K562 (cell line): ENCODE data around the gene OPCML. TPM values are rescaled to one million over a fixed set of nuclear protein-coding genes. Genes with fewer than 3 reads are reported as not detected.

Source experiments
- ATAC-seq: fragments of 200-7000 bp; cut with Tn5 transposase; 3 replicates; pipeline ENCODE4 v1.9.1; 2020; ENCODE audit warnings: moderate library complexity
- BruUV-seq: library from RNA; stranded (reverse); fragments of 400-500 nt; replicated peaks from 2 replicates; lab custom pipeline; 2021; lab: Mats Ljungman, UMichigan
- CTCF ChIA-PET: fragments of 300-600 bp; formaldehyde crosslinking; extraction: SDS; loops from one replicate; lab custom pipeline; 2021; ENCODE audit warnings: low intra/inter-chr PET ratio; lab: Yijun Ruan, JAX
- POLR2A ChIA-PET: fragments of 300-600, 350-650 bp; sonication (Branson Sonifier 250); formaldehyde crosslinking; extraction: SDS; loops from one replicate; lab custom pipeline; 2021; ENCODE audit warnings: antibody characterized with exemption, inconsistent platforms; lab: Yijun Ruan, JAX
- DNase-seq, 4 experiments: peaks; one replicate each; pipeline versions ENCODE4 v3.0.0 to v3.0.0-alpha.2; 2011 to 2018; ENCODE audit warnings: low spot score in 3 of 4, mixed read lengths in 3 of 4; ENCODE audit errors: extremely low read depth in 1 of 4
- FAIRE-seq: peaks from 2 replicates; lab custom pipeline; 2011; peaks lifted over from hg19 to GRCh38; lab: Jason Lieb, UNC
- H2AFZ ChIP-seq: 2 replicates; pipeline ENCODE4 v1.6.0; 2011; ENCODE audit warnings: low read depth, low read length, control low read depth, inconsistent platforms
- H3K27ac ChIP-seq: fragments of 200-600 bp; 3 replicates; pipeline ENCODE4 v1.8.0; 2011; ENCODE audit warnings: low read depth, mild to moderate bottlenecking, control low read depth, inconsistent platforms, low read length, moderate library complexity, mixed read lengths; ENCODE audit errors: extremely low read depth
- H3K27me3 ChIP-seq, 2 experiments: fragments of 300-600 bp in 1 of 2; 2 replicates in 1 of 2; 3 replicates in 1 of 2; pipeline versions ENCODE4 v1.6.0 to v1.8.0; 2011; ENCODE audit warnings: inconsistent platforms in 2 of 2, low read length in 2 of 2, mild to moderate bottlenecking in 1 of 2, mixed read lengths in 1 of 2, moderate library complexity in 1 of 2; ENCODE audit not compliant: control insufficient read depth in 2 of 2, insufficient read depth in 2 of 2
- H3K36me3 ChIP-seq: fragments of 300-600 bp; 3 replicates; pipeline ENCODE4 v1.8.0; 2011; ENCODE audit warnings: mild to moderate bottlenecking, low read length, inconsistent platforms; ENCODE audit not compliant: control insufficient read depth, insufficient read depth
- H3K4me1 ChIP-seq, 2 experiments: fragments of 200-600 bp in 1 of 2; replicated peaks in 1 of 2; 2 replicates in 1 of 2; 3 replicates in 1 of 2; pipeline versions ENCODE4 v1.5.1 to v1.8.0; 2011; ENCODE audit warnings: inconsistent platforms in 2 of 2, low read length in 2 of 2, mild to moderate bottlenecking in 1 of 2, mixed read lengths in 1 of 2, moderate library complexity in 1 of 2; ENCODE audit not compliant: control insufficient read depth in 2 of 2, insufficient read depth in 2 of 2
- H3K4me2 ChIP-seq: 2 replicates; pipeline ENCODE4 v1.6.1; 2011; ENCODE audit warnings: low read length, control low read depth, inconsistent platforms, mixed read lengths; ENCODE audit not compliant: insufficient read depth
- H3K4me3 ChIP-seq: fragments of 200-600 bp; sonication (generic), shearing (Covaris generic); 2 replicates; pipeline ENCODE4 v1.5.1; 2016; ENCODE audit warnings: control low read depth, inconsistent platforms
- H3K79me2 ChIP-seq: fragments of 200-600 bp; 3 replicates; pipeline ENCODE4 v1.8.0; 2011; ENCODE audit warnings: low read length, inconsistent platforms; ENCODE audit not compliant: control insufficient read depth, insufficient read depth
- H3K9ac ChIP-seq, 2 experiments: 2 replicates each; pipeline versions ENCODE4 v1.6.0 to v1.6.1; 2011; ENCODE audit warnings: low read depth in 2 of 2, low read length in 2 of 2, control low read depth in 1 of 2, inconsistent platforms in 1 of 2, mild to moderate bottlenecking in 1 of 2, mixed read lengths in 1 of 2; ENCODE audit not compliant: insufficient read depth in 1 of 2
- H3K9me1 ChIP-seq: one replicate; pipeline ENCODE4 v1.6.0; 2011; ENCODE audit warnings: inconsistent platforms, mild to moderate bottlenecking, low read length, moderate library complexity; ENCODE audit not compliant: control insufficient read depth, insufficient read depth
- H3K9me3 ChIP-seq: replicated peaks from 2 replicates; pipeline ENCODE4 v1.5.1; 2011; ENCODE audit warnings: low read depth, low read length, inconsistent platforms; ENCODE audit not compliant: control insufficient read depth, insufficient read depth
- H4K20me1 ChIP-seq: replicated peaks from 2 replicates; pipeline ENCODE4 v1.6.1; 2011; ENCODE audit warnings: low read length, inconsistent platforms, mixed read lengths; ENCODE audit not compliant: control insufficient read depth, insufficient read depth
- FIP1L1 ChIP-seq: fragments of 200-400 bp; formaldehyde crosslinking; IDR thresholded peaks from 2 replicates; pipeline ENCODE4 v1.6.1; 2018; ENCODE audit warnings: mild to moderate bottlenecking, low read depth, low read length; ENCODE audit not compliant: poor library complexity, severe bottlenecking
- HNRNPLL ChIP-seq: fragments of 200-400 bp; formaldehyde crosslinking; IDR thresholded peaks from 2 replicates; pipeline ENCODE4 v1.6.1; 2017; ENCODE audit warnings: low read length, low read depth, mild to moderate bottlenecking; ENCODE audit not compliant: poor library complexity, severe bottlenecking
- KDM4B ChIP-seq, 2 experiments: fragments of 450-650 bp in 1 of 2; sonication (generic) in 1 of 2; IDR thresholded peaks; 2 replicates each; pipeline ENCODE4 v1.6.1; 2016 to 2017; ENCODE audit warnings: borderline replicate concordance in 2 of 2, antibody characterized with exemption in 1 of 2, low read depth in 1 of 2, mild to moderate bottlenecking in 1 of 2
- MAFG ChIP-seq: fragments of 450-650 bp; conservative IDR thresholded peaks from 2 replicates; pipeline ENCODE4 v1.6.1; 2016; ENCODE audit warnings: missing genetic modification characterization, missing compliant biosample characterization
- MBD2 ChIP-seq: sonication (generic); IDR thresholded peaks from 2 replicates; pipeline ENCODE4 v1.6.1; 2016; ENCODE audit warnings: low read depth, borderline replicate concordance
- MEIS2 ChIP-seq: fragments of 450-650 bp; IDR thresholded peaks from 2 replicates; pipeline ENCODE4 v1.6.1; 2014; ENCODE audit warnings: mild to moderate bottlenecking; ENCODE audit not compliant: partially characterized antibody
- NR4A1 ChIP-seq, 2 experiments: fragments of 250-450 bp in 1 of 2; fragments of 450-650 bp in 1 of 2; sonication (Bioruptor Pico) in 1 of 2; IDR thresholded peaks; 2 replicates each; pipeline versions ENCODE4 v1.4.0 to v1.6.1; 2016 to 2020; ENCODE audit warnings: mild to moderate bottlenecking in 2 of 2, missing compliant biosample characterization in 1 of 2, missing genetic modification characterization in 1 of 2, moderate library complexity in 1 of 2
- PHF21A ChIP-seq: fragments of 450-650 bp; IDR thresholded peaks from 2 replicates; pipeline ENCODE4 v1.6.1; 2017; ENCODE audit warnings: low read depth, borderline replicate concordance
- POLR2AphosphoS2 ChIP-seq: IDR thresholded peaks from 2 replicates; pipeline ENCODE4 v1.6.1; 2012; ENCODE audit warnings: low read length, improper control_type of control experiment
- SIN3A ChIP-seq, 2 experiments: fragments of 150-350 bp in 1 of 2; IDR thresholded peaks; 2 replicates each; pipeline ENCODE4 v1.6.1; 2011 to 2016; ENCODE audit warnings: borderline replicate concordance in 2 of 2, low read depth in 2 of 2, low read length in 2 of 2, mild to moderate bottlenecking in 2 of 2, moderate library complexity in 2 of 2; ENCODE audit not compliant: control insufficient read depth in 1 of 2
- SRF ChIP-seq, 2 experiments: fragments of 250-450, 450-650 bp in 1 of 2; sonication (Bioruptor Pico) in 1 of 2; sonication (generic) in 1 of 2; formaldehyde crosslinking; IDR thresholded peaks; 2 replicates each; pipeline versions ENCODE4 v1.5.0 to v1.5.1; 2020 to 2022; ENCODE audit warnings: mild to moderate bottlenecking in 1 of 2, missing genetic modification reagents in 1 of 2
- ZNF436 ChIP-seq: fragments of 250-450, 450-650 bp; sonication (Bioruptor Pico); formaldehyde crosslinking; IDR thresholded peaks from 2 replicates; pipeline ENCODE4 v1.7.0; 2020; ENCODE audit warnings: mild to moderate bottlenecking
- WGBS: fragments of 100-300 bp; shearing (Covaris generic); methylation state at CpG from one replicate; pipeline ENCODE4 v1.1.6; 2016; ENCODE audit warnings: low coverage, mixed read lengths; ENCODE audit not compliant: insufficient coverage; ENCODE audit errors: missing lambda C conversion rate; 5-methylcytosine and 5-hydroxymethylcytosine counted together
- in situ Hi-C: fragments of 300-500 bp; cut with MboI; formaldehyde crosslinking; loops from 4 replicates; pipeline ENCODE4 v1.15.0; 2018; ENCODE audit warnings: inconsistent platforms, mixed read lengths
- intact Hi-C: fragments of 100-400 bp; cut with micrococcal nuclease; formaldehyde crosslinking; loops from 2 replicates; pipeline ENCODE4 v1.14.2; 2022
- polyA plus RNA-seq, 8 experiments: library from polyadenylated mRNA; depleted of rRNA in 4 of 8; stranded (reverse) in 5 of 8; unstranded in 3 of 8; fragments of >200 nt; fragmentation: Nextera tagmentation in 2 of 8; fragmentation: Illumina TruSeq in 1 of 8; extraction: Ambion mirVana in 2 of 8; extraction: Trizol in 1 of 8; gene quantifications; 2 replicates each; pipeline versions ENCODE4 v1.2.1 to v1.2.3, GENCODE V29; 2011 to 2014; ENCODE audit warnings: inconsistent platforms in 1 of 8, missing spikeins in 1 of 8
- total RNA-seq, 7 experiments: library from RNA; depleted of rRNA in 6 of 7; stranded (reverse); fragments of >200 nt in 6 of 7; fragmentation: Illumina TruSeq in 2 of 7; extraction: Trizol in 2 of 7; gene quantifications; 2 replicates each; pipeline versions ENCODE4 v1.2.1 to v1.2.3, GENCODE V29; 2011 to 2021; ENCODE audit warnings: low replicate concordance in 1 of 7
- TF ChIP-seq, protein P1 (sequence below): fragments of 450-650 bp; IDR thresholded peaks from 2 replicates; pipeline ENCODE4 v1.7.1; 2018; ENCODE audit warnings: mild to moderate bottlenecking, low read depth; ENCODE audit not compliant: partially characterized antibody
- TF ChIP-seq, protein P2 (sequence below): fragments of 250-450 bp; sonication (Bioruptor Pico); IDR thresholded peaks from 2 replicates; pipeline ENCODE4 v1.4.0; 2020; ENCODE audit warnings: mild to moderate bottlenecking, moderate library complexity

Gene OPCML
- total and polyA plus RNA-seq, 9 of the 15 experiments (the other 6 are each of a cell fraction or from before 2014, with no cell fraction given), result not detected

GRCh38 chr11:133548641-133549040 is 16.3 kb upstream of the OPCML start (continued):
- no peak for TF ChIP-seq NR4A1 (CRISPR knock-in tag; IDR thresholded peaks at IDR 0.05)
- TF ChIP-seq NR4A1 (tag; IDR thresholded peaks at IDR 0.05), result no peak

- intact Hi-C loops, result no loop called here
- ChIA-PET POLR2A (no interaction called here), CTCF (no interaction called here)
- Histone ChIP-seq H3K9me3 (no peaks in the 10 kb centered on the region), H3K9me1 (no peaks in the 10 kb centered on the region), H3K27ac (no peak overlapping the region), H3K27me3 (no peaks in the 10 kb centered on the region), H2AFZ (no peak overlapping the region), H3K36me3 (no peaks in the 10 kb centered on the region), H3K4me2 (no peak overlapping the region), H3K9ac (no peak overlapping the region), H3K79me2 (no peaks in the 10 kb centered on the region), H3K4me1 (no peaks in the 10 kb centered on the region), H4K20me1 (no peaks in the 10 kb centered on the region), H3K4me3 (no peak overlapping the region)
- BruUV-seq, result no TSS peak
- WGBS, result 1% methylated on average over 12 of the region's 12 CpGs
- no peak for FAIRE-seq
- no peak for DNase-seq
- in situ Hi-C loops, result no loop called here
- no peak for ATAC-seq
- TF ChIP-seq PHF21A (no peak), FIP1L1 (no peak), MEIS2 (no peak), SIN3A (IDR thresholded peaks at IDR 0.05; ENCODE audit: borderline replicate concordance in 2 of 2, control insufficient read depth in 1 of 2, low read depth in 2 of 2, low read length in 2 of 2) (no peak), SRF (CRISPR knock-in tag; IDR thresholded peaks at IDR 0.05) (no peak), MBD2 (no peak), MAFG (tag) (no peak), KDM4B (IDR thresholded peaks at IDR 0.05; ENCODE audit: borderline replicate concordance in 2 of 2, low read depth in 1 of 2) (no peak), POLR2AphosphoS2 (no peak), ZNF436 (no peak), HNRNPLL (no peak)
- TF ChIP-seq, protein P1, sequence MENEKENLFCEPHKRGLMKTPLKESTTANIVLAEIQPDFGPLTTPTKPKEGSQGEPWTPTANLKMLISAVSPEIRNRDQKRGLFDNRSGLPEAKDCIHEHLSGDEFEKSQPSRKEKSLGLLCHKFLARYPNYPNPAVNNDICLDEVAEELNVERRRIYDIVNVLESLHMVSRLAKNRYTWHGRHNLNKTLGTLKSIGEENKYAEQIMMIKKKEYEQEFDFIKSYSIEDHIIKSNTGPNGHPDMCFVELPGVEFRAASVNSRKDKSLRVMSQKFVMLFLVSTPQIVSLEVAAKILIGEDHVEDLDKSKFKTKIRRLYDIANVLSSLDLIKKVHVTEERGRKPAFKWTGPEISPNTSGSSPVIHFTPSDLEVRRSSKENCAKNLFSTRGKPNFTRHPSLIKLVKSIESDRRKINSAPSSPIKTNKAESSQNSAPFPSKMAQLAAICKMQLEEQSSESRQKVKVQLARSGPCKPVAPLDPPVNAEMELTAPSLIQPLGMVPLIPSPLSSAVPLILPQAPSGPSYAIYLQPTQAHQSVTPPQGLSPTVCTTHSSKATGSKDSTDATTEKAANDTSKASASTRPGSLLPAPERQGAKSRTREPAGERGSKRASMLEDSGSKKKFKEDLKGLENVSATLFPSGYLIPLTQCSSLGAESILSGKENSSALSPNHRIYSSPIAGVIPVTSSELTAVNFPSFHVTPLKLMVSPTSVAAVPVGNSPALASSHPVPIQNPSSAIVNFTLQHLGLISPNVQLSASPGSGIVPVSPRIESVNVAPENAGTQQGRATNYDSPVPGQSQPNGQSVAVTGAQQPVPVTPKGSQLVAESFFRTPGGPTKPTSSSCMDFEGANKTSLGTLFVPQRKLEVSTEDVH, result no peak
- TF ChIP-seq, protein P2, sequence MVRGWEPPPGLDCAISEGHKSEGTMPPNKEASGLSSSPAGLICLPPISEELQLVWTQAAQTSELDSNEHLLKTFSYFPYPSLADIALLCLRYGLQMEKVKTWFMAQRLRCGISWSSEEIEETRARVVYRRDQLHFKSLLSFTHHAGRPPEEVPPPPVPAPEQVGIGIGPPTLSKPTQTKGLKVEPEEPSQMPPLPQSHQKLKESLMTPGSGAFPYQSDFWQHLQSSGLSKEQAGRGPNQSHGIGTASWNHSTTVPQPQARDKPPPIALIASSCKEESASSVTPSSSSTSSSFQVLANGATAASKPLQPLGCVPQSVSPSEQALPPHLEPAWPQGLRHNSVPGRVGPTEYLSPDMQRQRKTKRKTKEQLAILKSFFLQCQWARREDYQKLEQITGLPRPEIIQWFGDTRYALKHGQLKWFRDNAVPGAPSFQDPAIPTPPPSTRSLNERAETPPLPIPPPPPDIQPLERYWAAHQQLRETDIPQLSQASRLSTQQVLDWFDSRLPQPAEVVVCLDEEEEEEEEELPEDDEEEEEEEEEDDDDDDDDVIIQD (CRISPR knock-in tag), result no peak
Observed at GRCh38 chr11:133547808-133548494, 15.7 kb upstream of the OPCML start.
